Coronary artery (tissue), 2 donors: ENCODE data around the gene RTP5.

ENCODE experiments used
- DNase-seq: peaks from one replicate; pipeline ENCODE4 v3.0.0-alpha.2; 2017; ENCODE audit warnings: low spot score
- H3K27ac ChIP-seq, 2 donors: fragments of 200-600 bp; sonication (generic); one replicate each; pipeline ENCODE4 v1.5.1; 2016 to 2019
- H3K4me3 ChIP-seq: fragments of 200-600 bp; sonication (generic); 2 replicates; pipeline ENCODE4 v1.5.1; 2016; ENCODE audit warnings: mild to moderate bottlenecking, moderate library complexity
- TF ChIP-seq, protein P1 (sequence below): fragments of 200-600 bp; sonication (generic); IDR thresholded peaks from one replicate; pipeline ENCODE4 v1.5.1; 2019; ENCODE audit warnings: antibody characterized with exemption

Gene RTP5

DNA sequence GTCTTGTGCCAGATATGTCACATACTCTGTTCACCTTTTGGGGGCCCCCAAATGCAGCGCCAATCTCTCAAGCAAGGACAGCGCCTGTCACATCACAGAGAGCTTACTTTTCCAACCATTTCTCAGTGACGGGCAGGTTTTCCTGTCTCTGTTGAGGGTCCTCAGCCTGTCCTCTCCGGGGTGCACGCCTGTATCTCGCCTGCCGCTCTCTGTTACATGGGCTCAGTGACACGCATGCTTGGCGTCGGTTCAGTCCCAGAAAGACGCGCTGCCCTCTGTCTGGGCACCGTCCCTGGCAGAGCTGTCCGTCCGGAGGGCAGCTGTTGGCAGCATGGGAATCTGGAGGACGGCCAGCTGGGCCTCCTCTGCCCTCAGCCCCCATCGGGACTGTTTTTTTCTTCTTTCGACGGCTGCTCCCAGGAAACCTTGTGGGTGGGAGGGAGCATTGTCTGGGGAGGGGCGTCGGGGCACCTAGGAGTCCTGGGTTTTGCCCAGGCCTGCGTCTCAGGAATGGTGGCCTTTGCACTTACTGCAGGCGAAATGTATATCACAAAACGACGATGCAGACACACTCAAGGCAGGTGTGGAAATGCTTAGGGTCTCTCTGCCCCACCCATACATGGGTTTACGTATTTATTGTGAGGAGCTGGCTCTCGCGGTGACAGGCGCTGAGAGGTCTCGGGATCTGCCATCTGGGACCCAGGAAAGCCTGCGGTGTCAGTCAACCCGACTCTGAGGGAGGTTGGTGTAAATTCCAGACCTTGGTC is 30.9 kb downstream of the RTP5 start:
- Histone ChIP-seq H3K4me3 (no peak overlapping the region), H3K27ac (no peak overlapping the region)
- peak; percentile 50 for DNase-seq
- TF ChIP-seq, protein P1, sequence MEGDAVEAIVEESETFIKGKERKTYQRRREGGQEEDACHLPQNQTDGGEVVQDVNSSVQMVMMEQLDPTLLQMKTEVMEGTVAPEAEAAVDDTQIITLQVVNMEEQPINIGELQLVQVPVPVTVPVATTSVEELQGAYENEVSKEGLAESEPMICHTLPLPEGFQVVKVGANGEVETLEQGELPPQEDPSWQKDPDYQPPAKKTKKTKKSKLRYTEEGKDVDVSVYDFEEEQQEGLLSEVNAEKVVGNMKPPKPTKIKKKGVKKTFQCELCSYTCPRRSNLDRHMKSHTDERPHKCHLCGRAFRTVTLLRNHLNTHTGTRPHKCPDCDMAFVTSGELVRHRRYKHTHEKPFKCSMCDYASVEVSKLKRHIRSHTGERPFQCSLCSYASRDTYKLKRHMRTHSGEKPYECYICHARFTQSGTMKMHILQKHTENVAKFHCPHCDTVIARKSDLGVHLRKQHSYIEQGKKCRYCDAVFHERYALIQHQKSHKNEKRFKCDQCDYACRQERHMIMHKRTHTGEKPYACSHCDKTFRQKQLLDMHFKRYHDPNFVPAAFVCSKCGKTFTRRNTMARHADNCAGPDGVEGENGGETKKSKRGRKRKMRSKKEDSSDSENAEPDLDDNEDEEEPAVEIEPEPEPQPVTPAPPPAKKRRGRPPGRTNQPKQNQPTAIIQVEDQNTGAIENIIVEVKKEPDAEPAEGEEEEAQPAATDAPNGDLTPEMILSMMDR: no peak

DNA sequence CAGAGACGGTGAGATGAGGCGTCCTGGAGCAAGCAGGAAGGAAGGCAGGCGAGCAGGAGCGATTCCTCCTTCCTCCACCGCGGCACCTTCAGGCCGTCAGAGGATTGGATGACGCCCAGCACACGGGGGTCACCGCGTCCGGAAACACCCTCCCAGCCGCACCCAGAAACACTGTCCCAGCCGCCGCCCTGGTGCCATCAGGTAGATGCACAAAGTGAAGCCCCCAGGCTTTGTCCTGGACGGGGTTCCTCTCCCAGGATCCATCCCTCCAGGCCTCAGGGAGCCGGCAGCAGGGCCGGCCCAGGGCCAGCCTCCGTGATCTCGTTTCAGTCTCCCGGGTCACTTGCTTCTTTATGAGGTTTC is 31.5 kb downstream of the RTP5 start:
- Histone ChIP-seq H3K27ac (no peak overlapping the region), H3K4me3 (no peak overlapping the region)
- DNase-seq: peak; percentile 47
- TF ChIP-seq, protein P1: no peak

DNA sequence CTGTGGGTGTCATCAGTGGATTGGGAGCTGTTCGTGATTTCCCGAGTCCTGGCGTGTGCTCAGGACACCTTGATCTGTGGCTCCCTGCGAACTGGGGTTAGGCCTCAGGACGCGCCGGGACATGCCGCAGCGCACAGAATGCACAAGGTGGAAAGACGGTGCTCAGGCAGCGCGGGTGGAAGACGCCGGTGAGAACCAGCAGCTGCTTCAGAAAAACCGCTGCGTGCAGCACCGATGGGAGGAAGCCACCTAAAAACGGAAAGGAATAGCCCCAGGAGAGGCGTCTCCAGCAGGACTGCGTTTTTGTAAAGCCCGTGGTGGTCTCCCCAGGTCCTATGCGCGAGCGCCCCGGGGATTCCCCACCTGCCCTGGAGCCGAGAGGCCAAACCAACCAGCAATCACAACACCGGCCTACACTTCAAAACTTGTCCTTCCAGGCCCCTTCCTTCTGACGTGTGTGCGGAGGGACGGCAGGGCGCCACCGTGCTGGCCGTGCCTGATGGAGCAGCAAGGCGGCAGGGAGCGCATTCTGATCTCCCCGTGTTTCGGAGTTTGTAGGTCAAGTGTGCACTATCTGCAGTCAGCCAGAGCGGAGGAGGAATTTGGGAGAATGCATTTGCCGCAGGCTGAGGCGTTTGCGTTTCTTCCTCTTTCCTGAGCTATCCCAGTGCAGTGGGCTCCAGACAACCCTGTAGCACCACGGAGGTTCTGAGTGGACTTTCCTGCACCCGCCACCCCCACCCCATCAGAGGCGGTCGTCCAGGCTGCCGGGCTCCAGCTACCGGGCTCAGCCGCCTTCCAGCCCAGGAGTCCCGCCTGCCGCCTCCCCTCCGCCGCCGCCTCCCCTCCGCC is 32.2 kb downstream of the RTP5 start:
- DNase-seq: peak; percentile 66
- H3K4me3 ChIP-seq: peak overlapping the region; percentile 44
- H3K27ac ChIP-seq: no peak overlapping the region
- TF ChIP-seq, protein P1: no peak

- Histone ChIP-seq H3K4me3 (peak overlapping the region; percentile 44), H3K27ac (no peak overlapping the region)
- TF ChIP-seq, protein P1: no peak
- peak; percentile 69 for DNase-seq
Observed at GRCh38 chr2:241902357-241902991, 32.9 kb downstream of the RTP5 start.

DNA sequence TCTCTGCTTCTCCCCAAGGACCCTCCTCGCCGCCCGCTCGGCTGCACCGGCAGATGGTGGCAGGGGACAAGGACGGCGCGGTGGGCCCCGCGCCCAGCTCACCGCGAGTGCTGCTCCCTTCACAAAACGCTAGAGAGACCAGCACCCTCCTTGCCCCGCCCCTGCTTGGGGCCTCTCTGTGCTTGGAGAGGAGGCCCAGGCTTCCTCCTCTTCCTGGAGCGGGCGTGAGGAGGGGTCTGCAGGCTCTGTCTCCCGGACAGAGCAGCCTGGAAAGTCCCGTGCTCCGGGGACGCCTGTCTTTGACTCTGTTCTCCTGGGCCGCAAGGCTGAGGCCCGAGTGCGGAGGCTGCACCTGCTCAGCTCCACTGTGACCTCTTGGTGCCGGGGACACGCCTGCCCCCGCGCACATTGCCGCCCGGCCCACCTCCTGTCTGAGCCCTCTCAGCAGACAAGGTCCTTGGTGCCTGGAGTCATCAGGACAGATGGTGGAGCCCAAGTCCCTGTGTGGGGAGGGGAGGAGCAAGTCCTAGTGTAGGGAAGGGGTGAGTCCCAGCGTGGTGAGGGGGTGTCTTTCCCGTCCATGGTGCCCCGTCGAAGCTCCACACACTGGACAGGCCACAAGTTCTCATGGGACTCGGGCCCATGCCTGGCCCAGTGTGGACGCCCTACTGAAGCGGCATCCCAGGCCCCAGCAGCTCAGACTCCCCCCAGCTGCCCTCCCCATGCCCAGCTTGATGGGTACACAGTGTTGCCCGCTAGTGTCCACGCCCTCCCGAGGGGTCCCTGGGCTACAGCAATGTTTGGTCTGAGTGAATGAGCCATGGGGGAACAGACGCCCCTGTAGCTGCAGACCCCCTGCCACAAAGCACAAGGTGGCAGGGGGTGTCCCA is 33.8 kb downstream of the RTP5 start:
- Histone ChIP-seq H3K27ac (no peak overlapping the region), H3K4me3 (no peak overlapping the region)
- peak; percentile 65 for DNase-seq
- TF ChIP-seq, protein P1: no peak

- H3K27ac ChIP-seq: no peak overlapping the region
- peak; percentile 52 for DNase-seq
- H3K4me3 ChIP-seq: no peak overlapping the region
- TF ChIP-seq, protein P1: no peak
Observed at GRCh38 chr2:241904011-241904718, 34.6 kb downstream of the RTP5 start.
